Fibroblast of mammary gland (primary cell): Measurements from ENCODE around the gene FPR1.
"Not testable (repeated sequence)": the region's sequence is repeated elsewhere in the genome, so short reads cannot be mapped to it uniquely, and the experiment has no call there.

ENCODE experiments used
- DNase-seq: peaks from one replicate; pipeline ENCODE4 v3.0.0-alpha.2; 2010; ENCODE audit warnings: low read depth
- H3K4me3 ChIP-seq: 2 replicates; pipeline ENCODE4 v1.5.1; 2011; ENCODE audit warnings: low read depth, mild to moderate bottlenecking, low read length, moderate library complexity; ENCODE audit not compliant: control insufficient read depth
- TF ChIP-seq, protein P1 (sequence below): conservative IDR thresholded peaks from 2 replicates; pipeline ENCODE4 v1.5.1; 2011; ENCODE audit warnings: low read depth, low read length, inconsistent platforms; ENCODE audit not compliant: control insufficient read depth, insufficient read depth

FPR1 gene

DNA sequence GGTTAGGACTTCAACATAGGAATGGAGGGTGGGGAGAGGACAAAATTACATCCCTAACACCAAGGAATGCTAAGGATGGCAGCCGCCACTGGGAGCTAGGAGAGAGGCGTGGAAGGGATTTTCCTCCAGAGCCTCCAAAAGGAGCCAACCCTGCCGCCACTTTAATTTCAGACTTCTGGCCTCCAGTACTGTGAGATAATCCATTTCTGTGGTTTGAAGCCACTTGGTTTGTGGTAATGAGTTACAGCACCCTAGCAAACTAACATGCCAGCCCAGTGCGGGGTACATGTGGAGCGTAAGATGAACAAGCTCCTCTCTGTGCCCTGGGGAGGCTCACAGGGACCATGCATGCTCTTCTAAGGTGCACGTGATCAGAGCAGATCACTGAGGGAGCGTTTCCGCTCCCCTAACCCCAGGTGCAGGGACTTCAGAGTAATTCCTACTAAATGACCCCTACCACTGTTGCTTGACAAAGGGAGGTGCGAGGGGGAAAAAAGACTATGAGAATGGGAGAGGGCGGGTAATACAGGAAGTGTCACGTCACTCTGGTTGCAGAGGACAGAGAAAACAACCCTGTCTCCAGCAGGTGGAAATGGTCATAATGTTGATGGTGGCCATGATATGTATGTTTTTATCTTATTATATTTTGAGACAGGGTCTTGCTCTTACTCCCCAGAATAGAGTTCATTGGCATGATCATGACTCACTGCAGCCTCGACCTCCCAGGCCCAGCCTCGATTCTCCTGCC, 12.0 kb downstream of the FPR1 start:
- H3K4me3 ChIP-seq: no peak overlapping the region
- TF ChIP-seq, protein P1, sequence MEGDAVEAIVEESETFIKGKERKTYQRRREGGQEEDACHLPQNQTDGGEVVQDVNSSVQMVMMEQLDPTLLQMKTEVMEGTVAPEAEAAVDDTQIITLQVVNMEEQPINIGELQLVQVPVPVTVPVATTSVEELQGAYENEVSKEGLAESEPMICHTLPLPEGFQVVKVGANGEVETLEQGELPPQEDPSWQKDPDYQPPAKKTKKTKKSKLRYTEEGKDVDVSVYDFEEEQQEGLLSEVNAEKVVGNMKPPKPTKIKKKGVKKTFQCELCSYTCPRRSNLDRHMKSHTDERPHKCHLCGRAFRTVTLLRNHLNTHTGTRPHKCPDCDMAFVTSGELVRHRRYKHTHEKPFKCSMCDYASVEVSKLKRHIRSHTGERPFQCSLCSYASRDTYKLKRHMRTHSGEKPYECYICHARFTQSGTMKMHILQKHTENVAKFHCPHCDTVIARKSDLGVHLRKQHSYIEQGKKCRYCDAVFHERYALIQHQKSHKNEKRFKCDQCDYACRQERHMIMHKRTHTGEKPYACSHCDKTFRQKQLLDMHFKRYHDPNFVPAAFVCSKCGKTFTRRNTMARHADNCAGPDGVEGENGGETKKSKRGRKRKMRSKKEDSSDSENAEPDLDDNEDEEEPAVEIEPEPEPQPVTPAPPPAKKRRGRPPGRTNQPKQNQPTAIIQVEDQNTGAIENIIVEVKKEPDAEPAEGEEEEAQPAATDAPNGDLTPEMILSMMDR: no peak
- DNase-seq: no peak

DNA sequence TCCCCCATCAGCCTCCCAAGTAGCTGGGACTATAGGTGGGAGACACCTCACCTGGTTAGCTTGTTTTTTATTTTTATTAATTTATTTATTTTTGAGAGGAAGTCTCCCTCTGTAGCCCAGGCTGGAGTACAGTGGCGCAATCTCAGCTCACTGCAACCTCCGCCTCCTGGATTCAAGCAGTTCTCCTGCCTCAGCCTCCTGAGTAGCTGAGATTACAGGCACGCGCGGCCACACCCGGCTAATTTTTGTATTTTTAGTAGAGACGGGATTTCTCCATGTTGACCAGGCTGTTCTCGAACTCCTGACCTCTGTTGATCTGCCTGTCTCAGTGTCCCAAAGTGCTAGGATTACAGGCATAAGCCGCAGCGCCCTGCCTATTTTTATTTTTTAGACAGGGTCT, 13.2 kb downstream of the FPR1 start:
- not testable (repeated sequence) for H3K4me3 ChIP-seq, DNase-seq

DNA sequence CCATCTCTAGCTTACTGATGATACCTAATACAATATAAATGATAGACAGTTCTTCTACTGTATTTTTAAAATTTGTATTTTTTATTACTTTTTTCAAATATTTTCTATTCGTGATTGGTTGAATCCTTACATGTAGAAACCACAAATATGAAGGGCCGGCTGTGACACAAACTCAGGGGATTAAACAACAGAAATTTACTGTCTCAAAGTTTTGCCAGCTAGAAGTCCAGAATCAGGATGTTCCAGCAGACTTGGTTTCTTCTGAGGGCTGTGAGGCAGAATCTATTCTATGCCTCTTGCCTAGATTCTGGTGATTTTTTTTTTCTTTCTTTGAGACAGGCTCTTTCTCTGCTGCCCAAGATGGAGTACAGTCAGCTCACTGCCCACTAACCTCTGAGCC, 13.8 kb downstream of the FPR1 start:
- no peak overlapping the region for H3K4me3 ChIP-seq
- DNase-seq: no peak
- TF ChIP-seq, protein P1: no peak

DNA sequence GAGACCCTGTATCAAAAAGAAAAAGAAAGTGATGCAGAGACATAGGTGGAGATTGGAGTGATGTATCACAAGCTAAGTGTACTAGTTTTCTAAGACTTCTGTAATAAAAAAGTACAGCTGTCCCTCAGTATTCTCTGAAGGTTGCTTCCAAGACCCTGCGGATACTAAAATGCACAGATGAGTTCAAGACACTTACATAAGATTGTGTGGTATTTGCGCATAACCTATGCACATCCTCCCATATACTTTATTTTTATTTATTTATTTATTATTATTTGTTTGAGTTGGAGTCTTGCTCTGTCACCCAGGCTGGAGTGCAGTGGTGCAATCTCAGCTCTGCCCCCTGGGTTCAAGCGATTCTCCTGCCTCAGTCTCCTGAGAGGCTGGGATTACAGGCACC, 14.3 kb downstream of the FPR1 start:
- DNase-seq: no peak
- TF ChIP-seq, protein P1: no peak
- H3K4me3 ChIP-seq: no peak overlapping the region

DNA sequence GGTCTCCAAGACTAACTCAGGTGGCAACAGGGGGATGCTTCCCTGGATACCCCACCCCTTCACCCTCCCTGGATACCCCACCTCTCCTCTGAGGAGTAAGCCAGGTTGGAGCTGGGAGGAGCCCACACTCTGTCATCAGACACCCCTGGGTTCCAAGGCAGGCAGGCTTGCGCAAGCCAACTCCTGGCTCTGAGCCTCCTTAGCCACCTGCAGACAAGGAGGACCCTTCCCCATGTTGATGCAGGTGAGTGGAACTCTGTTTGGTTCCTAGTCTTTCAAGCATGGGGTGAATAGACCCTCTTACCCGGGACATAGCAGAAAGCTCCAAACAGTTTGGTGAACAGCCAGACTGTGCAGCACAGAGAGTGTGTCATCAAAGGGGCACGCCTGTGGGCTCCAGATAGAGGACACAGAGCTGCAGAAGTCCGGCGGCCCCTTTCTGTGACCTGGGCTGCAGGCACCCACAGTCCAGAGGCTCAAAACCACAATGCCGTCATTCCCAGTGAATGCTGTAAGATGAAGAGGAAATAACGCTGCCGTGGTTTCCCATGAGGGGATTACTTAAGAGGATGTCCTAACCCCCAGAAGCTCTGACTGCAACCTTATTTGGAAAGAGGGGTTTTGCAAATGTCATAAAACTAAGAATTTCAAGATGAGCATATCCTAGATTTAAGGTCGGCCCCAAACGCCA, 15.8 kb downstream of the FPR1 start:
- no peak overlapping the region for H3K4me3 ChIP-seq
- TF ChIP-seq, protein P1: no peak
- DNase-seq: peak; percentile 98

DNA sequence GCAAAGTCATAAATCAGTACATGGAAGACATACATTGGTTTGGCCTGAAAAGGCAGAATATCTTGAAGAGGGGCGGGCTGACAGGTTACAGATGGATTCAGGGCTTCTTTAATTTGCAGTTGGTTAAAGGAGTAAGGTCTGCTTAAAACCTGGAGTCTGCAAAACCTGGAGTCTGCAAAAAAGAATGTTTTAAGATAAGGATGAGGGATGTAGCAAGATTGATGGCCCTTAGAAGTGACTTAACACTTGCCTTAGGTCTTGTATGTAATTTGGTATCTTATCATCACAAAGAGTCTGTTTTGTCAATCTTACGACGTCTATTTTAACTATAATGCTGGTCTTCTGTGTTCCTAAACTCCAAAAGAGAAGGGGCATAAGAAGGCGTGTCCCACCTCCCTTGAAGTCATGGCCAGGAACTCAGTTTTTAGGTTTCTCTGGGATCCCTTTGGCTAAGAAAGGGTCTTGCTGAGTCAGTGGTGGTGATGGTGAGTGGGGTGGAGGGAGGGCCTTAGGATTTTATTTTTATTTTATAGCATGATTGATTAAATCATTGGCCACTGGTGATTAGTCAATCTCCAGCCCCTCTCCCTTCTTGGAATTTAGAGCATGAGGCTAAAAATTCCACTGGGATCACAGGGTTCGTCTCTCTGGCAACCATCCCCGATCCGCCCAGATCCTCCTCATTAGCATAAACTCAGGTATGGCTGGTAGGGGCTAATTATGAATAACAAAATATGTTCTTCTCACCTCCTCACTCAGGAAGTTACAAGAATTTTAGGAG, 17.7 kb downstream of the FPR1 start:
- H3K4me3 ChIP-seq: no peak overlapping the region
- DNase-seq: no peak
- TF ChIP-seq, protein P1: no peak

DNA sequence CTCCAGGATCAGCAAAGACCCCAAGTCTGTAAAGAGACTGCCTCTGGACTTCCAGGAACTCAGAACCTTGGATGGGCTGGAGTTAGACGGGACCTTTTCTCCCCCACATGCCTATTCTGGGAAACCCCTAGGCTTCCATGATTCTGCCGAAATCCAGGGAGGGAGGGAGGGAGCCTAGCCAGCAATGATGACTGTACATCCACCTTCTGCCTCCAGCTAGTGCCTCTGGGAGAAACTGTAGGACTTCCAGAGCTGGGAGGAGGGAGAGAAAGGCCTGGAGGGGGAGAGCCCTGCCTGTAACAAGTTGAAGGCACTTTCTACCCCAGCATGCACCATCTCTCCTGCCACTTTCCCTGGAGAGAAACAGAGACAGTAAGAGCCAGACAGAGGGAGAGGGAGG, 21.9 kb downstream of the FPR1 start:
- peak; percentile 81 for DNase-seq
- TF ChIP-seq, protein P1: no peak
- no peak overlapping the region for H3K4me3 ChIP-seq
